Posterior cingulate gyrus (tissue), 11 donors: ENCODE measurements around the gene EXD2.
A peak's percentile ranks its signal among the peaks of the same experiment; 100 is the strongest.
"Not testable (repeated sequence)": the region's sequence is repeated elsewhere in the genome, so short reads cannot be mapped to it uniquely, and the experiment has no call there.

Experiments used
- DNase-seq, 10 donors: peaks; one replicate each; pipeline versions ENCODE4 v3.0.0 to v3.0.0-alpha.2; 2020 to 2021; ENCODE audit warnings: mixed read lengths in 3 of 10
- intact Hi-C: fragments of 100-400 bp; cut with DNase I; formaldehyde crosslinking; loops from one replicate; pipeline ENCODE4 v1.15.1; 2023

Gene EXD2, protein sequence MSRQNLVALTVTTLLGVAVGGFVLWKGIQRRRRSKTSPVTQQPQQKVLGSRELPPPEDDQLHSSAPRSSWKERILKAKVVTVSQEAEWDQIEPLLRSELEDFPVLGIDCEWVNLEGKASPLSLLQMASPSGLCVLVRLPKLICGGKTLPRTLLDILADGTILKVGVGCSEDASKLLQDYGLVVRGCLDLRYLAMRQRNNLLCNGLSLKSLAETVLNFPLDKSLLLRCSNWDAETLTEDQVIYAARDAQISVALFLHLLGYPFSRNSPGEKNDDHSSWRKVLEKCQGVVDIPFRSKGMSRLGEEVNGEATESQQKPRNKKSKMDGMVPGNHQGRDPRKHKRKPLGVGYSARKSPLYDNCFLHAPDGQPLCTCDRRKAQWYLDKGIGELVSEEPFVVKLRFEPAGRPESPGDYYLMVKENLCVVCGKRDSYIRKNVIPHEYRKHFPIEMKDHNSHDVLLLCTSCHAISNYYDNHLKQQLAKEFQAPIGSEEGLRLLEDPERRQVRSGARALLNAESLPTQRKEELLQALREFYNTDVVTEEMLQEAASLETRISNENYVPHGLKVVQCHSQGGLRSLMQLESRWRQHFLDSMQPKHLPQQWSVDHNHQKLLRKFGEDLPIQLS

DNA sequence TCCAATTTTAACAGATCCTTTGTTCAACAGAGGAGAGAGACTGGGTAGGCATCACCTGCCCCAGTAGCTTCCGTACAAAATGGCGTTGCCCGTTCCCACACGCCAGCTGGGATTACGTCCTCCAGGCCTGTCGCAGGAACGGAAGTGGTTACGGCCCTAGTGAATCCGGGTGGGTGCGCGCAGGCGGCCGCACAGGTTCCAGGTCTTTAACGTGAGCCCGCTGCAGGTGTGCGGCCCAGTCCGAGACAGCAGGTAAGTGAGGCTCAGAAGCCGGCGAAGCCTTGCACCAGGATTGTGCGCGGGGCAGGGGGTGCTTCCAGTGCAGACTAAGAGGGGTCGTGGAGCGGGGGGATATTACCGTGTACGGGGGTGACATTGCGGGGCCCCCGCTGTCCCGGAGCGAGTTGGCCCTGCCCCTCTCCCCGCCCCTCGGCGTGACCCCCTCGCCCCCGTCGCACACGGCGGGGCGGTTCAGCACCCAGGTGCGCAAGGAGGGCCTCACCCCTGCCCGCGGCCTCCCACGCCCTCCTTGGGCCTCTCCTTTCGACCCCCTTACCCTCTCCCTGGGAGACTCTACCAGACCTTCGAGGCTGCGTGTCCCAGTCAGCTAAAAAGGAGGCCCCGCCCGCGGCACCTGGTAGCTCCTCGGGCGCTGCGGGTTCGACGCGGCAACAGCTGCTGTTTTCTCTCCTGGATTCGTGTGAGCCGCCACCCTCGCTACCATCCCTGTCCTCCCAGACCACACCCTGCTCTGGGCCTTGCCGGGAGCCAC lies at the start of gene EXD2:
EXD2 (plus strand) TSS at position 159 of the 772 bp plus-strand sequence. CDS start 17,973 bp downstream, outside the sequence.
- intact Hi-C loops: loop anchor here (2.0 to 10.0 kb wide), 3 partner anchors 39 to 206 kb away; partner anchors contain the start of genes DCAF5, ERH and SLC39A9
- DNase-seq: peak; percentile 84 to 98 (median 91)

DNA sequence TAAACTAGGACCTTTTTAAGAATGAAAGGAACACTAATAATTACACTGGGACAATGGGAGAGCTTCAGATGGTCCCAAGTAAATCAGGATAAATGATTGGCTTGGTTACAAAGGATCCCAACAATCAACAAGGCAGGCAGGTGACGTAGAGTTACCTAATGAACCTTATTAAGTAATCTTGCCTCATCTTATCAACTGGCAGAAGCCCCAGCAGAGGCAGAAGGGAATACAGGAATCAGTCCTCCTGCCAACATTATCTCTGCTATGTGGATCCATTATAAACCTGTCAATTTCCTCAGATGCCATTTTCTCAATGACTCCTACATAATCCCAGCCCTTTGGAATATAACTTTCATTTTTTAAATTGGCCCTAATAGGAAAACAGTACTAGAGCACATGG lies 49.7 kb upstream of the EXD2 start:
- DNase-seq: no peak

DNA sequence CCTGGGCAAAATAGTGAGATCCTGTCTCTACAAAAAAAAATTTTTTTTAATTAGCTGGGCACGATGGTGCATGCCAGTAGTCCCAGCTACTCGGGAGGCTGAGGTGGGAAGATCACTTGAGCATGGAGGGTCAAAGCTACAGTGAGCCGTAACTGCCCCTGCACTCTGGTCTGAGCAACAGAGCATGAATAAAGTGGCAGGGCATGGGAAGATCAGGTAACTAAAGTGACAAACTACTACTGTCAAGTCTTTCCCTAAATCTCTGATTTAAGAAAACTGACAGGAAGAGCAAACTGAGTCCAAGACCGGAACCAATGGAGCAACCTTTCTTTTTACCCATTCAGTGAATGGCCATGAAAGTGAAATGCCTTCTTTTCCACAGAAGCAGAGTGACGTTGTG lies 49.2 kb upstream of the EXD2 start:
- intact Hi-C loops: no loop called here
- DNase-seq: no peak

More for the DNA sequence above, 49.7 kb upstream of the EXD2 start:
- intact Hi-C loops: no loop called here

DNA sequence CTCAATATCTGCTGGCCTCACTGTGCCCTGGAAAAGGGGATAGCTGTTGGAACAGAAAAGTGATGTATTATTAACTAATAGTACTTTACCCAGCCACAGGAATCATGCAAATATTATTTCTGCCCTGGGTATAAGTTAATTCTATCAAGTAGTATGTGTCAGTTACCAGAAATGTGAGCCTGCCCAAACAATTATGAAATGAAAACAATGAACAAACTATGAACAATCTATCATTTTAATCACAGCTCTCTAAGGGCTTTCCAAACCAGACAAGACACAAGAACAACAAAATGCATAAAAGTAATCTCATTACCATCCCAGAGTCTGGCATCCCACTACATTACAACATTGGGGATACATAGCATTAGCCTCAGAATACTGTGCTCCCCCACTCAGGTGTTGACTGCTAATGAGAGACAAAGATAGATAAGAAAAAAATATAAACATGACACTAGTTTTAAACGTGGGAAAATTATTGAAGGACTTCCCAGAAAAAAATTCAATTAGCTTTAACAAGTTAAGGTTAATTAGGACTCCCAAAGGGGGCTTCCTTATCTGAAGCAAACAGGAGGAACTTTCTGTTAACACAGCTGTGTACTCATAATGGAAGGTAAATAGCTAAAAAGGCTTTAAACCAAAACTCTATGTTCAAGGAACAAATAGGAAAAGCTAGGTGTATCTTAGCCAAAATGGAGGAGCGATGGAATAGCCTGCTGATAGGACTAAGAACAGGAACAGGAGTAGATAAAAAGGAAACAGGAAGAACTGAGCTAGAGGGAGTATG lies 41.6 kb upstream of the EXD2 start:
- no peak for DNase-seq
- intact Hi-C loops: loop anchor here (5.0 kb wide), 1 partner anchor 93 kb away; no protein-coding TSS in a partner anchor

DNA sequence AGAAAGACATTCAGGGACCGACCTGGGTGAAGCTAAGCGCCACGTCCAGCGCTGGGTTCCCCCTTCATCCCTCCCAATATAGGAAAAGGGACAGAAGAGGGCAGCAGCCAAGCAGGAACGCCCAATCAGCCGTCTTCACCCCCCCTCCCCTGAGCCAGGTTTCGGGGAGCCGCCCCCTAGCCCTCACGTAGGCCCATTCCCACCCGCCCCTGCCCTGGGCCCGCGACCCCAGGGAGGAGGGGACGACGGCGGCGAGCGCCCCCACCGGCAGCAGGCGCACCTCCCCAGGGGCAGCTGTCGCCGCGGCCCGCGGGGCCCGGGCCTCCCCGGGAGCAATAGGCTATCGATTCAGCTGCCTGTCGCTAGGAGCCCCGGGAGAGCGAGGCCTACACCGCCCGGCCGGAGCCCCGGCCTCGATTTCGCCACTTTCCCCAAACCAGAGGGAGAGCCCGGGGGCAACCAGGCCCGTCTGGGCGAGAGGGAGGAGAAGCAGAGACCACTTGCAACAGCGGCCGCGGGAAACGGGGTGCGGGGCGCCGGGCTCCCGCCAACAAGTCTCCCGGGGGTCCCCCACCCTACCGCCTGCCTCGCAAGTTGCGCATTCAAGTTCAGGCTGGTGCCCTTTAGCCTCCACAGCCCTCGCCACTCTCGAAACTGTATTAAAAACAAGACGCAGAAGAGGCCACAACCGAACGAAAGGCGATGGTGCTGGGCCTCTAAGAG lies 39.7 kb upstream of the EXD2 start:
- intact Hi-C loops: loop anchor here (2.0 to 5.0 kb wide), 2 partner anchors 39 to 91 kb away; partner anchors contain the start of gene EXD2
- peak; percentile 65 to 96 (median 70) for DNase-seq

DNA sequence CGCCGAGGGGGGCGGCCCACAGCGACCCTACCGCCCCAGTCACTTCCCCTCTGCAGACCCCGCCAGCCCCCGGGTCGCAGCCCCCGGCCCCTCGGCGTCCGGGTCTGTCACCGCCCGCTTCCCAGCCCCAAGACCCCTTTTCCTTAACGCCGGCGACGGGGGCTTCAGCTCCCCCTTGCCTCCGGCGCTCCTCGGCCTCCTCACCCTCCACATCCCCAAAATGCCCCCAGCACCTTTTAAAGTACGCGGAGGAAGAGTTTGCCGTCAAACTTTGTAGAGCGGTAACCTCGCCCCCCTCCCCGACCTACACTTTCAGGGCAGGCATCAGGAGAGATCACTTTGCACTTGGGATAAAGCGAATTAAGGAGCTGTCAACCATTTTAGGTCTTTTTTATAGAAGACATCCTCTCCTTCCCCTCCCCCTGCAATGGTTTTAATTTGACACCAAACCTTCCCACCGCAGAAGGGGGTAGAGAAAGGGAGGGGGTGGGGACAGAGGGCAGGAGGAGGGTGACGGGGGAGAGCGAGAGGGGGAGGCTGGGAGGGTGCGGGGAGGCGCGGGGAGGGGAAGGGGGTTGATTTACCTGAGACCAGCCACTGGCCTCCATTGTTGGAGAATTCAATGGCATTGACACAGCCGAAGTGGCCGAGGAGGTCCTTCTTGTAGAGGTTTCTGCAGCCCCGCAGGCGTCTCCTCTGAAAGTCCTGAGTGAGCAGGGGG lies 39.0 kb upstream of the EXD2 start:
- intact Hi-C loops: loop anchor here (2.0 to 5.0 kb wide), 2 partner anchors 38 to 90 kb away; partner anchors contain the start of gene EXD2
- peak in 2 of 10 donors; percentile 11 to 79 for DNase-seq

DNA sequence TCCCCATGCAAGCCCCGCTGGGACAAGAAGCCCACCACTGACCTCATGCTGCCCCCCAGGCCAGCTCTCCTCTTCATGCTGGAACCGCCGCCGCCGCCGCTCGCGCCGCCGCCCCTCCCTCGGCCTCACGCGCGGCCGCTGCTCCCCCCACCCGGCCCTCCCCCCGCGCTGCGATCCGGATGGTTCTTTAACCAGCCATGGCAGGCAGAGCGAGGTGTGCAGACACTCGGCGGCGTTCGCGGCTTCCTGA lies 38.5 kb upstream of the EXD2 start, which contains the start of gene DCAF5:
DCAF5 (minus strand) TSS at position 218 of the 250 bp plus-strand sequence; CDS start at position 77, 141 bp downstream.
- intact Hi-C loops: loop anchor here (2.0 to 5.0 kb wide), 2 partner anchors 38 to 89 kb away; partner anchors contain the start of gene EXD2
- peak in 5 of 10 donors; percentile 67 to 95 (median 88) for DNase-seq

DNA sequence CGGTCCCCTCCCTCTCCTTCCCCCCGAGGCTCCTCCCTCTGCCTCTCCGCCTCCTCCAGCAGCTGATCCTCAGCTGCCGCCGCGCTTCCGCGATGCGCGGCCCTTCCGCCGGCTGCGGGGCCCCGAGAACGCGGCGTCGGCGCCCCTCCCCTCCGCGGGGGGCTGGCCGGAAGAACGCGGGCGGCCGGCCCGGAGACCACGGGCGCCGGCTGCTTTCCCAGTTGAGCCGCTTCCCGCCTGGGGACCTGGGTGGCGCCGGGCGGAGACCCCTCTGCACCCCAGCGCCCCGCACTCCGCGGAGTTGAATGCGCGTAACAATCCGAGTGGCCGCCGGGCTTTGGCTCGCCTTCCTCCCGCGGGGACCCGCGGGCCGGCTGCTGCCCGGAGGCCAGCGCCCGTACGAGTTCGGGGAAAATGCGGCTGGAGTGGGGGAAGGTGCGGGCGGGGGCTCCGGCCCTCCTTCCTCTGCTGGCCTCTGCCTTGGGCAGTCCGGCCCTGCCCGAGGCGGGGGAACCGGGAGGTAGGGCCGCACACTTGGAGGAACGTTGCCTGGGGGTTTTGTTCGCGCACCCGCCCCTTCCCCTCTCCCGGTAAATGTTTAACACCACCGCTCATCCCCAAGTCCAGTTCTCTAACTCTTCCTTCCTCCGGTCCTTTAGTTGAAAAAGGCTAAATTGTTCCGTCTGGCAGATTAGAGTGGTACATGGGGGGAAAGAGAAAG lies 38.0 kb upstream of the EXD2 start:
- intact Hi-C loops: loop anchor here (2.0 to 5.0 kb wide), 2 partner anchors 37 to 89 kb away; partner anchors contain the start of gene EXD2
- DNase-seq: peak in 7 of 10 donors; percentile 21 to 98 (median 84)

DNA sequence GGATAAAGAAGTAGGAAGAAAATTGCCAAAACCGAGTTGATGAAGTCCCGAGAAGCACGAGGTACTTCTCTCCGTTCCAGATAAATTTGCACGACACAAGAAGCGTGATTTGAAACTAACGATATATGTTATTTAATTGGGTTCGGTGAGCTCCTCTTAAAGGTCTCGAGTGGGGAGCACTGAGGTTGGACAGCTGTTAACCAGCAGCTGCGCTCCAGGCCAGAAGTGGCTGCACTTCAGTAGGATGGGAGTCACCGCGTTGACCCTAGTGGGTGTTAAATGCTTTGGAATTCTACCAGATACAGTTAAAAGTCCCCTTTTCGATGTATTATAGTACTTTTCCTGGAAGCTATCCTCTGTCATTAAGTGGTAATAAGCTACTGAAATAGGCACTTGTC lies 37.4 kb upstream of the EXD2 start:
- intact Hi-C loops: loop anchor here (2.0 to 5.0 kb wide), 2 partner anchors 37 to 88 kb away; partner anchors contain the start of gene EXD2
- DNase-seq: peak in 1 of 10 donors; percentile 15

DNA sequence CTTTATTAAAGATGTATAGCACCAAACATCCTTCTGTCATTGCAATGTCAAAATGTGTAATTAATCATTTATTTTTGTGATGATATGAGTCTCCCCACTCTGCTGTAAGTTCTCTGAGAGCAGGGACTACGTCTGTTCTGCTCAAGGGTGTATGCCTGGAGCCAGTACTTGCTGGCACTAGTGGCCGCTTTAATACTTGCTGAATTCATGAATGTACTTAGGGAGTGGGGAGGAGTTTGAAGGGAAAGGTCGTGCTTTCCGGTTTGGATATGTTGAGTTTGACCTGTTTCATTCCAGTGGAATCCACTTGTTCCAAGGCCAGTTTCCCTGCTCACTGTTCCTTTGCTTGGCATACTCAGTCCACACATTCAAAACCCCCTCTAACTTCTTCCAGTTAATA lies 36.5 kb upstream of the EXD2 start:
- intact Hi-C loops: loop anchor here (5.0 kb wide), 1 partner anchor 88 kb away; no protein-coding TSS in a partner anchor
- DNase-seq: no peak

DNA sequence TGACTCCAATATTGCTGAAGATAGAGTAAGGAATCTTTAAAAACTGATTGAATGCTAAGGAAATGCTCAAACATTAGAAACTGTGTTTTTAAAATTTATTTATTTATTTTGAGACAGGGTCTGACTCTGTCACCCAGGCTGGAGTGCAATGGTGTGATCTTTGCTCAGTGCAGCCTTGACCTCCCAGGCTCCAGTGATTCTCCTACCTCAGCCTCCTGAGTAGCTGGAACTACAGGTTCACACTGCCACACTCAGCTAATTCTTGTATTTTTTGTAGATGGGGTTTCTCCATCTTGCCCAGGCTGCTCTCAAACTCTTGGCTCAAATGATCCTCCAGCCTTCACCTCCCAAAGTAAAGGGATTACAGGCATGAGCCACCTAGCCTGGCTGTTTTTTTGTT lies 35.1 kb upstream of the EXD2 start:
- intact Hi-C loops: no loop called here
- no peak for DNase-seq

DNA sequence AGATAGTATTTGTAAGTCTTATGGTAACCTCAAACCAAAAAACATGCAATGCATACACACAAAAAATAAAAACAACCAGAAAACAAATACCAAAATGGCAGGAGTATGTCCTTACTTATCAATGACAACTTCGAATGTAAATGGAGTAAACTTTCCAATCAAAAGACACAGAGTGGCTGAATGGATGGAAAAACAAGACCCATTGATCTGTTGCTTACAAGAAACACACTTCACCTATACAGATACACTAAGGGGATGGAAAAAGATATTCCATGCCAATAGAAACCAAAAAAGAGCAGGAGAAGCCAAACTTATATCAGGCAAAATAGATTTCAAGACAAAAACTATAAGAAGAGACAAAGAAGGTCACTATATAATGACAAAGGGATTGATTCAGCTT lies 29.7 kb upstream of the EXD2 start:
- intact Hi-C loops: no loop called here
- no peak for DNase-seq

DNA sequence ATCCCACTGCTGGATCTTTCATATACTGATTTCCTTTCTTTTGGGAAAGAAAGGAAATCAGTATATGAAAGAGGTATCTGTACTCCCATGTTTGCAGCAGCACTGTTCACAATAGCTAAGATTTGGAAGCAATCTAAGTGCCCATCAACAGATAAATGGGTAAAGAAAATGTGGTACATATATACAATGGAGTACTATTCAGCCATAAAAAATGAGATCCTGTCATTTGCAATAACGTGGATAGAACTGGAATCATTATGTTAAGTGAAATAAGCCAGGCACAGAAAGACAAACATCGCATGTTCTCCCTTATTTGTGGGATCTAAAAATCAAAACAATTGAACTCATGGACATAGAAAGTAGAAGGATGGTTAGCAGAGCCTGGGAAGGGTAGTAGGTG lies 25.5 kb upstream of the EXD2 start:
- intact Hi-C loops, DNase-seq: not testable (repeated sequence)

DNA sequence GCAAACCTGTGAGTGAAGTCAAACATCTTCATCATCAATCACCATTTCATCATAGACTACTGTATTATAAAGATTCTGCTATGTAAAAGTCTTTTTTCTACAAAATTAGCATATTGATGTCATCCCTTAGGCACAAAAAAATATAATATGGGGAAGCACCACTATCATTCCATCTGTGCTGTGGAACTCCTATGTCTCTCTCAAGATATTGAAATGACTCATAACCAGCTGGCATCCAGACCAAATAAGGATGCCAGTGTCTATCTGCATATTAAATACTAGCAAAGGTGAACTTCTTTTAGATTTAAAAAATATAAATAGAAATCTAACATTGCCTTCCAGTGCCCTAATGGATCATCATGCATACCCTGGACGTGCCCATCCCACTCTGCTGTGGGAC lies 20.5 kb upstream of the EXD2 start:
- no peak for DNase-seq

DNA sequence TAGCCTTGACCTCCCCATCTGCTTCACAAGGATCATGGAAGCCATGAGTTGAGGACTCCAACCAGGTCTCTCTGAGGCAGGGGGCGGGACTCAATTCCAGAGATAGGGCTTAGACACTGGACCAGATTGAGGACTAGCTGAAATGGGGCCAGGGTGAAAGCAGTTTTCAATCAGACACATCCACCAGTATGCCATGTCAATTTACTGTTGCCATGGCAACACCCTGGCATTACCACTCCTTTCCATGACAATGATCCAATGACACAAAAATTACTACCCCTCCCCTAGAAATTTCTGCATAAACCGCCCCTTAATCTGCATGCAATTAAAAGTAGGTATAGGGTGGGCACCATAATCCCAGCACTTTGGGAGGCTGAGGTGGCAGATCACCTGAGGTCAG lies 19.7 kb upstream of the EXD2 start:
- intact Hi-C loops: no loop called here
- DNase-seq: no peak

More for the DNA sequence above, 20.5 kb upstream of the EXD2 start:
- intact Hi-C loops: no loop called here

DNA sequence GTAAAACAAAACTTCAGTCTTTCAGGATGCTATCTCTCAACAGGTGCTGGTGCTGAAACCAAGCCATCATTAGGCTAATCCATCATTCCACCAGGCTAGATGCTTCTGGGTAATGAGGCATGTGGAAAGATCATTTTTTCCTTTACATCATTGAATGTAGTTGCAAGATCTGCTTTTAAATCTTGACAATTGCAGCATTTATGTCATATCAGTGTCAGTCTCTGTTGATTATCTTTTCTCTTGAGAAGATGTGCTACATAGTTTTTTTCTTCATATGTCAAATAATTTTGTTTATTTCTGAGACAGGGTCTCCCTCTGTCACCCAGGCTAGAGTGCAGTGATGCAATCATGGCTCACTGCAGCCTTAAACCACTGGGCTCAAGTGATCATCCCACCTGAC lies 16.2 kb upstream of the EXD2 start:
- intact Hi-C loops: no loop called here
- DNase-seq: no peak

DNA sequence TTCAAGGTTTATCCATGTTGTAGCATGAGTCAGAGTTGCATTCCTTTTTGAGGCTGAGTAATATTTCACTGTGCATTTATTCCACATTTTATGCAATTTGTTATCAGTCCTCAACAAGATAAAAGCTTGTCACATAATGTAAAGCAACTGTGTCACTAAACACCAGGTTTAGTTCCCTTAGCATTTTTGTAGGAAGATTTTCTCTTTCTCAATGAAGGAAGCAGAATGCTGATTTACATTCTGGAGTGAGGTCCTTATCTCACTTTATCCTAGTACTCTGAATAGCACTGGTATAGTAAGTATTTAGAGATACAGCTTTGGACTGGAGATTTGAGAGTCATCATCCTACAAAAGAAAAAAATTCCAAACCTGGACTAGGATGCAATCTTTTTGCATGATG lies 9.8 kb upstream of the EXD2 start:
- DNase-seq: no peak
- intact Hi-C loops: no loop called here

DNA sequence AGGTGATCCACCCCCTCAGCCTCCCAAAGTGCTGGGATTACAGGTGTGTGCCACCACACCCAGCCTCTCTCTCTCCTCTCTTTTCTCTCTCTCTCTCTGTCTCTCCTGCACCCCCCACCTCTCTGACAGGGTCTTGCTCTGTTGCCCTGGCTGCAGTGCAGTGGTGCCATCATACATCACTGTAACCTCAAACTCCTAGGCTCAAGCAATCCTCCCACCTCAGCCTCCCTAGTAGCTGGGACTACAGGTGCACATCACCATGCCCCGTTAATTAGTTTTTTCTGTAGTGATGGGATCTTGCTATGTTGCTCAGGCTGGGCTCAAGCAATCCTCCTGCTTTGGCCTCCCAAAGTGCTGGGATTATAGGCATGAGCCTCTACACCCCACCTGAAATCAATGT lies 8.7 kb upstream of the EXD2 start:
- DNase-seq, intact Hi-C loops: not testable (repeated sequence)
